Panc1 (cell line): ENCODE data around the gene MAB21L3.

Experiments
- REST ChIP-seq, 2 experiments: IDR thresholded peaks; 2 replicates each; pipeline ENCODE4 v1.6.1; 2011 to 2012; ENCODE audit warnings: low read depth in 2 of 2, control low read depth in 1 of 2, low read length in 1 of 2, mild to moderate bottlenecking in 1 of 2, moderate library complexity in 1 of 2; ENCODE audit not compliant: insufficient read depth in 1 of 2
- TF ChIP-seq, protein P1 (sequence below): fragments of 450-650 bp; IDR thresholded peaks from 2 replicates; pipeline ENCODE4 v1.5.1; 2017; ENCODE audit warnings: mild to moderate bottlenecking

GRCh38 chr1:116092752-116093489 lies 18.3 kb upstream of the MAB21L3 start:
- TF ChIP-seq, protein P1, sequence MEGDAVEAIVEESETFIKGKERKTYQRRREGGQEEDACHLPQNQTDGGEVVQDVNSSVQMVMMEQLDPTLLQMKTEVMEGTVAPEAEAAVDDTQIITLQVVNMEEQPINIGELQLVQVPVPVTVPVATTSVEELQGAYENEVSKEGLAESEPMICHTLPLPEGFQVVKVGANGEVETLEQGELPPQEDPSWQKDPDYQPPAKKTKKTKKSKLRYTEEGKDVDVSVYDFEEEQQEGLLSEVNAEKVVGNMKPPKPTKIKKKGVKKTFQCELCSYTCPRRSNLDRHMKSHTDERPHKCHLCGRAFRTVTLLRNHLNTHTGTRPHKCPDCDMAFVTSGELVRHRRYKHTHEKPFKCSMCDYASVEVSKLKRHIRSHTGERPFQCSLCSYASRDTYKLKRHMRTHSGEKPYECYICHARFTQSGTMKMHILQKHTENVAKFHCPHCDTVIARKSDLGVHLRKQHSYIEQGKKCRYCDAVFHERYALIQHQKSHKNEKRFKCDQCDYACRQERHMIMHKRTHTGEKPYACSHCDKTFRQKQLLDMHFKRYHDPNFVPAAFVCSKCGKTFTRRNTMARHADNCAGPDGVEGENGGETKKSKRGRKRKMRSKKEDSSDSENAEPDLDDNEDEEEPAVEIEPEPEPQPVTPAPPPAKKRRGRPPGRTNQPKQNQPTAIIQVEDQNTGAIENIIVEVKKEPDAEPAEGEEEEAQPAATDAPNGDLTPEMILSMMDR = no peak
- TF ChIP-seq REST (IDR thresholded peaks at IDR 0.05; ENCODE audit: insufficient read depth in 1 of 2, low read depth in 2 of 2, low read length in 1 of 2) = no peak
